GM19324 (cell line): ENCODE measurements around the gene HECTD2.
"Not testable (repeated sequence)": the region's sequence is repeated elsewhere in the genome, so short reads cannot be mapped to it uniquely, and the experiment has no call there.

Source experiments
- ATAC-seq: cut with Tn5 transposase; IDR thresholded peaks from one replicate; pipeline ENCODE4 v1.9.1; 2021; ENCODE audit warnings: mild to moderate bottlenecking, moderate library complexity; ENCODE audit not compliant: unreplicated experiment, low FRiP score

Gene HECTD2

GRCh38 chr10:91412354-91413087, 2.4 kb downstream of the HECTD2 start:
- no peak for ATAC-seq

- no peak for ATAC-seq
Observed at GRCh38 chr10:91415816-91416215, 5.7 kb downstream of the HECTD2 start.

GRCh38 chr10:91416339-91416855, 6.3 kb downstream of the HECTD2 start:
- ATAC-seq: no peak

- ATAC-seq: no peak
Observed at GRCh38 chr10:91418416-91418815, 8.3 kb downstream of the HECTD2 start.

GRCh38 chr10:91420868-91421267, 10.7 kb downstream of the HECTD2 start:
- no peak for ATAC-seq

GRCh38 chr10:91422915-91423314, 12.8 kb downstream of the HECTD2 start:
- no peak for ATAC-seq

GRCh38 chr10:91424016-91424415, 13.9 kb downstream of the HECTD2 start:
- no peak for ATAC-seq

GRCh38 chr10:91432175-91432574, 22.0 kb downstream of the HECTD2 start:
- no peak for ATAC-seq

GRCh38 chr10:91433620-91434019, 23.5 kb downstream of the HECTD2 start:
- no peak for ATAC-seq

- no peak for ATAC-seq
Observed at GRCh38 chr10:91434041-91434440, 23.9 kb downstream of the HECTD2 start.

- ATAC-seq: no peak
Observed at GRCh38 chr10:91435241-91435640, 25.1 kb downstream of the HECTD2 start.

- ATAC-seq: not testable (repeated sequence)
Observed at GRCh38 chr10:91438228-91438627, 28.1 kb downstream of the HECTD2 start.

- ATAC-seq: no peak
Observed at GRCh38 chr10:91444211-91445182, 34.4 kb downstream of the HECTD2 start.

GRCh38 chr10:91452063-91452462, 41.9 kb downstream of the HECTD2 start:
- ATAC-seq: no peak

GRCh38 chr10:91453535-91453934, 43.4 kb downstream of the HECTD2 start:
- ATAC-seq: no peak

GRCh38 chr10:91455135-91455534, 45.0 kb downstream of the HECTD2 start:
- ATAC-seq: not testable (repeated sequence)

GRCh38 chr10:91460681-91461080, 50.5 kb downstream of the HECTD2 start:
- no peak for ATAC-seq

GRCh38 chr10:91462423-91462822, 52.3 kb downstream of the HECTD2 start:
- no peak for ATAC-seq

GRCh38 chr10:91464500-91464899, 54.4 kb downstream of the HECTD2 start:
- no peak for ATAC-seq

GRCh38 chr10:91465261-91465660, 55.1 kb downstream of the HECTD2 start:
- no peak for ATAC-seq

GRCh38 chr10:91467114-91467513, 57.0 kb downstream of the HECTD2 start:
- no peak for ATAC-seq
